H9 (cell line): Measurements from ENCODE around the gene NTN3. TPM values are rescaled to one million over a fixed set of nuclear protein-coding genes. Genes with fewer than 3 reads are reported as not detected.

ENCODE experiments used
- DNase-seq: peaks from one replicate; pipeline ENCODE4 v3.0.0-alpha.2; 2017
- H2AFZ ChIP-seq: one replicate; pipeline ENCODE4 v1.6.1; 2013; ENCODE audit warnings: mild to moderate bottlenecking, low read length, control low read depth, moderate library complexity
- H2AK5ac ChIP-seq: 2 replicates; pipeline ENCODE4 v1.6.1; 2013; ENCODE audit warnings: low read length, control low read depth, mixed read lengths; ENCODE audit not compliant: insufficient read length
- H2BK120ac ChIP-seq: one replicate; pipeline ENCODE4 v1.6.1; 2013; ENCODE audit warnings: low read depth, mild to moderate bottlenecking, low read length, control low read depth, inconsistent platforms; ENCODE audit not compliant: poor library complexity, severe bottlenecking
- H2BK12ac ChIP-seq: 2 replicates; pipeline ENCODE4 v1.6.1; 2013; ENCODE audit warnings: low read length, control low read depth, mixed read lengths, low read depth; ENCODE audit not compliant: insufficient read length
- H2BK15ac ChIP-seq: 2 replicates; pipeline ENCODE4 v1.6.1; 2013; ENCODE audit warnings: low read depth, low read length, control low read depth
- H2BK20ac ChIP-seq: one replicate; pipeline ENCODE4 v1.6.1; 2013; ENCODE audit warnings: low read depth, mild to moderate bottlenecking, low read length, control low read depth, inconsistent platforms; ENCODE audit not compliant: poor library complexity, severe bottlenecking
- H2BK5ac ChIP-seq: 2 replicates; pipeline ENCODE4 v1.6.1; 2013; ENCODE audit warnings: low read length, control low read depth, mixed read lengths; ENCODE audit not compliant: insufficient read length
- H3K14ac ChIP-seq: 2 replicates; pipeline ENCODE4 v1.6.1; 2013; ENCODE audit warnings: low read length, control low read depth; ENCODE audit not compliant: insufficient read depth
- H3K18ac ChIP-seq: 2 replicates; pipeline ENCODE4 v1.6.1; 2013; ENCODE audit warnings: low read depth, mild to moderate bottlenecking, mixed read lengths, low read length, control low read depth; ENCODE audit not compliant: insufficient read length
- H3K23ac ChIP-seq: 2 replicates; pipeline ENCODE4 v1.6.1; 2013; ENCODE audit warnings: low read length, control low read depth, mixed read lengths, low read depth; ENCODE audit not compliant: insufficient read length
- H3K23me2 ChIP-seq: 2 replicates; pipeline ENCODE4 v1.6.1; 2013; ENCODE audit warnings: low read depth, mild to moderate bottlenecking, mixed read lengths, low read length, control low read depth; ENCODE audit not compliant: insufficient read length, poor library complexity, severe bottlenecking
- H3K27ac ChIP-seq: 2 replicates; pipeline ENCODE4 v1.5.1; 2013; ENCODE audit warnings: low read length, control low read depth, mixed read lengths, low read depth; ENCODE audit not compliant: insufficient read length
- H3K27me3 ChIP-seq: 2 replicates; pipeline ENCODE4 v1.6.1; 2013; ENCODE audit warnings: low read length, control low read depth, inconsistent platforms; ENCODE audit not compliant: insufficient read depth
- H3K4ac ChIP-seq: 2 replicates; pipeline ENCODE4 v1.6.1; 2013; ENCODE audit warnings: low read depth, mild to moderate bottlenecking, control low read depth, inconsistent platforms, low read length, moderate library complexity
- H3K4me1 ChIP-seq: 2 replicates; pipeline ENCODE4 v1.6.1; 2013; ENCODE audit warnings: low read length, control low read depth, inconsistent platforms; ENCODE audit not compliant: insufficient read depth
- H3K4me2 ChIP-seq: 2 replicates; pipeline ENCODE4 v1.6.1; 2013; ENCODE audit warnings: low read length, control low read depth, mixed read lengths; ENCODE audit not compliant: insufficient read length, insufficient read depth
- H3K56ac ChIP-seq: 2 replicates; pipeline ENCODE4 v1.6.1; 2013; ENCODE audit warnings: low read depth, mild to moderate bottlenecking, mixed read lengths, low read length, control low read depth; ENCODE audit not compliant: insufficient read length
- H3K79me1 ChIP-seq: 2 replicates; pipeline ENCODE4 v1.6.1; 2013; ENCODE audit warnings: low read depth, mild to moderate bottlenecking, moderate library complexity, low read length, control low read depth, inconsistent platforms; ENCODE audit not compliant: insufficient read depth, poor library complexity, severe bottlenecking
- H3K79me2 ChIP-seq: 2 replicates; pipeline ENCODE4 v1.6.1; 2013; ENCODE audit warnings: low read length, control low read depth, inconsistent platforms; ENCODE audit not compliant: insufficient read depth
- H3K9ac ChIP-seq: 2 replicates; pipeline ENCODE4 v1.6.1; 2013; ENCODE audit warnings: low read length, control low read depth, mixed read lengths; ENCODE audit not compliant: insufficient read length; ENCODE audit errors: extremely low read depth
- H3K9me3 ChIP-seq: one replicate; pipeline ENCODE4 v1.6.1; 2013; ENCODE audit warnings: low read depth, low read length, inconsistent platforms; ENCODE audit not compliant: control insufficient read depth
- H3T11ph ChIP-seq: one replicate; pipeline ENCODE4 v1.6.1; 2013; ENCODE audit warnings: mild to moderate bottlenecking, low read length, control low read depth, inconsistent platforms
- H4K20me1 ChIP-seq: one replicate; pipeline ENCODE4 v1.6.1; 2013; ENCODE audit not compliant: control insufficient read depth, insufficient read length, insufficient read depth
- H4K5ac ChIP-seq: 2 replicates; pipeline ENCODE4 v1.6.1; 2013; ENCODE audit warnings: low read depth, mild to moderate bottlenecking, mixed read lengths, low read length, control low read depth; ENCODE audit not compliant: insufficient read length
- H4K8ac ChIP-seq: replicated peaks from 2 replicates; pipeline ENCODE4 v1.6.1; 2013; ENCODE audit warnings: low read length, control low read depth, mixed read lengths, low read depth; ENCODE audit not compliant: insufficient read length
- H4K91ac ChIP-seq: 2 replicates; pipeline ENCODE4 v1.6.1; 2013; ENCODE audit warnings: low read depth, mild to moderate bottlenecking, moderate library complexity, mixed read lengths, low read length, control low read depth; ENCODE audit not compliant: insufficient read length
- H3K27ac Mint-ChIP-seq, 3 experiments: 2 replicates in 2 of 3; 3 replicates in 1 of 3; pipeline ENCODE4 v1.8.0; 2020 to 2021; ENCODE audit warnings: mixed read lengths in 3 of 3, mild to moderate bottlenecking in 1 of 3, moderate library complexity in 1 of 3
- H3K27me3 Mint-ChIP-seq: 2 replicates; pipeline ENCODE4 v1.8.0; 2021; ENCODE audit warnings: low read depth, mild to moderate bottlenecking, moderate library complexity, mixed read lengths
- H3K36me3 Mint-ChIP-seq, 3 experiments: 2 replicates in 2 of 3; 3 replicates in 1 of 3; pipeline ENCODE4 v1.8.0; 2020 to 2021; ENCODE audit warnings: low read depth in 3 of 3, mixed read lengths in 3 of 3; ENCODE audit not compliant: insufficient read depth in 1 of 3
- H3K4me1 Mint-ChIP-seq, 2 experiments: 2 replicates each; pipeline ENCODE4 v1.8.0; 2020; ENCODE audit warnings: mixed read lengths in 2 of 2
- H3K4me3 Mint-ChIP-seq, 2 experiments: 2 replicates in 1 of 2; 3 replicates in 1 of 2; pipeline ENCODE4 v1.8.0; 2020 to 2021; ENCODE audit warnings: mild to moderate bottlenecking in 2 of 2, mixed read lengths in 2 of 2, moderate library complexity in 1 of 2
- H3K9me3 Mint-ChIP-seq, 2 experiments: 2 replicates in 1 of 2; 3 replicates in 1 of 2; pipeline ENCODE4 v1.8.0; 2020; ENCODE audit warnings: mild to moderate bottlenecking in 2 of 2, mixed read lengths in 2 of 2, moderate library complexity in 1 of 2
- CTCF ChIP-seq: fragments of 200-600 bp; sonication (generic); conservative IDR thresholded peaks from 3 replicates; pipeline ENCODE4 v1.8.0; 2021; ENCODE audit warnings: antibody characterized with exemption, mild to moderate bottlenecking
- WGBS: extraction: QIAGEN DNeasy Blood & Tissue Kit; methylation state at CpG from one replicate; pipeline ENCODE4 v1.1.7; 2013; ENCODE audit warnings: missing lambda C conversion rate, low lambda C conversion rate, mixed read lengths; ENCODE audit not compliant: insufficient read length; ENCODE audit errors: extremely low coverage; 5-methylcytosine and 5-hydroxymethylcytosine counted together
- total RNA-seq: library from RNA; stranded (reverse); gene quantifications from 2 replicates; pipeline ENCODE4 v1.2.1, GENCODE V29; 2021

NTN3 gene
- total RNA-seq, 1 experiment from 2014 or later, result 1.3 TPM

- H3K56ac ChIP-seq, result no peak overlapping the region
- TF ChIP-seq CTCF, result 0 out of 3 replicates have a peak, but pooled peaks have one; percentile 14
- no peak overlapping the region for H3K14ac ChIP-seq
- no peak overlapping the region for H3K9ac ChIP-seq
- no peak overlapping the region for H4K5ac ChIP-seq
- Mint-ChIP-seq H3K27ac (peak overlapping the region in 1 of 3 experiments; percentile 18; a peak in 1 of 7 replicates), H3K27me3 (peaks cover 2% of the 10 kb centered on the region), H3K4me3 (no peak overlapping the region), H3K4me1 (peaks cover 12 to 24% of the 10 kb centered on the region in 2 experiments), H3K9me3 (no peaks in the 10 kb centered on the region), H3K36me3 (no peaks in the 10 kb centered on the region)
- no CpG with 5 or more reads among the region's 14 CpGs for WGBS
- no peak overlapping the region for H3K4ac ChIP-seq
- no peak overlapping the region for H2BK12ac ChIP-seq
- no peaks in the 10 kb centered on the region for H3K23me2 ChIP-seq
- no peak overlapping the region for H4K8ac ChIP-seq
- H3K4me1 ChIP-seq, result no peaks in the 10 kb centered on the region; the same call in 1 of the 2 replicates
- no peak overlapping the region for H2BK20ac ChIP-seq
- H3K9me3 ChIP-seq, result no peaks in the 10 kb centered on the region
- H2AK5ac ChIP-seq, result no peak overlapping the region
- no peaks in the 10 kb centered on the region for H3K79me2 ChIP-seq
- no peak overlapping the region for H3K27ac ChIP-seq
- no peak overlapping the region for H3T11ph ChIP-seq
- no peak for DNase-seq
- no peak overlapping the region for H4K91ac ChIP-seq
- no peak overlapping the region for H2BK15ac ChIP-seq
- no peak overlapping the region for H3K18ac ChIP-seq
- no peaks in the 10 kb centered on the region for H4K20me1 ChIP-seq
- H2BK5ac ChIP-seq, result no peak overlapping the region
- no peaks in the 10 kb centered on the region for H3K79me1 ChIP-seq
- H2BK120ac ChIP-seq, result no peak overlapping the region
- H3K27me3 ChIP-seq, result no peaks in the 10 kb centered on the region
- no peak overlapping the region for H3K23ac ChIP-seq
- no peak overlapping the region for H3K4me2 ChIP-seq
- no peak overlapping the region for H2AFZ ChIP-seq
These were observed 36.1 kb downstream of the NTN3 start for GRCh38 chr16:2507052-2507659.
